ACC112 (cell line): ENCODE results near the gene CCNL2.
A peak's percentile ranks its signal among the peaks of the same experiment; 100 is the strongest.
"Not testable (repeated sequence)": the region's sequence is repeated elsewhere in the genome, so short reads cannot be mapped to it uniquely, and the experiment has no call there.

Experiments
- H2AFZ ChIP-seq: fragments of 200-600 bp; sonication (generic); one replicate; pipeline ENCODE4 v1.6.0; 2017; ENCODE audit warnings: antibody characterized with exemption, low read length; ENCODE audit not compliant: unreplicated experiment
- H3K27ac ChIP-seq: fragments of 200-600 bp; sonication (generic); 2 replicates; pipeline ENCODE4 v1.5.1; 2014; ENCODE audit warnings: low read depth, mild to moderate bottlenecking, antibody characterized with exemption, low read length, moderate library complexity
- H3K27me3 ChIP-seq: fragments of 200-600 bp; sonication (generic); 2 replicates; pipeline ENCODE4 v1.6.1; 2014; ENCODE audit warnings: mild to moderate bottlenecking, antibody characterized with exemption, low read length, moderate library complexity, mixed read lengths; ENCODE audit not compliant: insufficient read depth
- H3K36me3 ChIP-seq: fragments of 200-600 bp; sonication (generic); 2 replicates; pipeline ENCODE4 v1.6.1; 2016; ENCODE audit warnings: mild to moderate bottlenecking, antibody characterized with exemption, low read length, moderate library complexity, mixed read lengths; ENCODE audit not compliant: insufficient read depth
- H3K4me1 ChIP-seq: fragments of 200-600 bp; sonication (generic); one replicate; pipeline ENCODE4 v1.6.1; 2016; ENCODE audit warnings: low read length, mixed read lengths; ENCODE audit not compliant: insufficient read depth, unreplicated experiment, control insufficient read depth
- H3K4me3 ChIP-seq: fragments of 200-600 bp; sonication (generic); 2 replicates; pipeline ENCODE4 v1.5.1; 2014; ENCODE audit warnings: mild to moderate bottlenecking, low read depth, low read length
- H3K79me2 ChIP-seq: fragments of 200-600 bp; sonication (generic); one replicate; pipeline ENCODE4 v1.6.0; 2016; ENCODE audit warnings: low read length; ENCODE audit not compliant: control insufficient read depth, unreplicated experiment, insufficient read depth

Gene CCNL2

DNA sequence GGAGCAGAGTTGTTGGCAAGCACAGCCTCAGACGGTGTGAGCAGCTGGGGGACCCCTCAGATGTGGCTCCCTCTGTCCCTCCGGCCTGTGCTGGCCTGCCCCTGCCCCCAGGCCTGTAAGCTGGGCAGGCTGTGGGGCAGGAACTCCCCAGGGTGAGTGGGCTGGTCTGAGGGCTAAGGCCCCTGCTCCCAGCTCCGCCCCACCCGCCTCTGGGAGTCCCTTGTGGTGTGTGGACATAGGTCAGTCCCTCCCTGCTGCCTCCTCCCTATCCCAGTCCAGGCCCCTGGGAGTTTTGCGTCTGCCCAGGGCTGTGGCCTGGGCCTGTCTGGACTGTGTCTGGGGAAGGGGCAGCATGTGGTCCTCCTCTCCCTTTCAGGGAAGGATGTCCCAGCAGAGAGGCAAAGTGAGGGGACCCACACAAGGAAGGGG is 32.7 kb upstream of the CCNL2 start:
- Histone ChIP-seq H2AFZ (no peak overlapping the region), H3K27me3 (peaks cover 13% of the 10 kb centered on the region; the same call in 1 of the 2 replicates), H3K4me1 (peaks cover 19% of the 10 kb centered on the region), H3K36me3 (no peaks in the 10 kb centered on the region), H3K27ac (no peak overlapping the region), H3K79me2 (no peaks in the 10 kb centered on the region), H3K4me3 (no peak overlapping the region)

DNA sequence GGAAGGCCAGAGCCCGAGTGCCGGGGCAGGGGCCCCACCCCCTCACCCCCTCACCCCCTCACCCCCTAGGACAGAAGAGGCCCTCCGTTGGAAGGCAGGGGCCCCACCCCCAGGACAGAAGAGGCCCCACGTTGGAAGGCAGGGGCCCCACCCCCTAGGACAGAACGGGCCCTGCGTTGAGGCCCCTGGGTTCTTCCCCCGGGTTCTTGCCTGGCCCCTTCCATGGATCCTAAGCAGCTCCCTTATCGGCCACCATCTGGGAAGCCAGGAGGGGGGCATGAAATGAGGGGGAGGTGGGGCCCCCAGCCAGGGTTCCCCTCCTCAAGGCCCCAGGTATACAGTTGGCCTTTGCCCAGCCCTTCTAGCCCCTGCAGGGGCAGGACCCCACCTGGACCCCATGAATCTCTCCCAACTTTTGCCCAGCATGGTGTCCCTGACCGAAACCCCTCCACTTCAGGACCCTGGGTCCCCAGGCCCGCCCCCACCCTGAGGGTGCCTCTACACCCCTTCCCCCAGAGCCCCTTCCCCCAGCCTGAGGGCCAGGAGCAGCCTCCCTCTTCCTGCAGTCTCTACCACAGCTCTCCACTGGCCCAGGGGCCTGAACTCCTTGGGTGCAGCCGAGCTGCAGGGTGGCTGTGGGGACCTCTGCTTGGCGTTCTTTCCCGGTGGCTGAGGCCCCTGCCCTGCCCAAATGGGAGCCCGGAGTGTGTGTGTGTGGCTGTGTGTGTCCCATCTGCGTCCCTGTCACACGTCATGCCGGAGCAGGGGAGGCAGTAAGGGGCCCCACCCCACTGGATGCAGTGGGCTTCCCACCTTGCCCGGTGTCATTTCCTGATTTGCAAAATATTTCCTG is 32.1 kb upstream of the CCNL2 start:
- H3K27ac ChIP-seq: no peak overlapping the region
- peaks cover 8% of the 10 kb centered on the region; the same call in 1 of the 2 replicates for H3K27me3 ChIP-seq
- no peak overlapping the region for H3K4me3 ChIP-seq
- H3K36me3 ChIP-seq: no peaks in the 10 kb centered on the region
- peaks cover 19% of the 10 kb centered on the region for H3K4me1 ChIP-seq
- H2AFZ ChIP-seq: no peak overlapping the region
- no peaks in the 10 kb centered on the region for H3K79me2 ChIP-seq

- peak overlapping the region; percentile 23 for H2AFZ ChIP-seq
- peaks cover 19% of the 10 kb centered on the region for H3K4me1 ChIP-seq
- no peak overlapping the region for H3K27ac ChIP-seq
- H3K36me3 ChIP-seq: no peaks in the 10 kb centered on the region
- H3K27me3 ChIP-seq: peaks cover 4% of the 10 kb centered on the region; the same call in 1 of the 2 replicates
- no peaks in the 10 kb centered on the region for H3K79me2 ChIP-seq
- H3K4me3 ChIP-seq: no peak overlapping the region
These were observed 31.2 kb upstream of the CCNL2 start for GRCh38 chr1:1430114-1430982.

DNA sequence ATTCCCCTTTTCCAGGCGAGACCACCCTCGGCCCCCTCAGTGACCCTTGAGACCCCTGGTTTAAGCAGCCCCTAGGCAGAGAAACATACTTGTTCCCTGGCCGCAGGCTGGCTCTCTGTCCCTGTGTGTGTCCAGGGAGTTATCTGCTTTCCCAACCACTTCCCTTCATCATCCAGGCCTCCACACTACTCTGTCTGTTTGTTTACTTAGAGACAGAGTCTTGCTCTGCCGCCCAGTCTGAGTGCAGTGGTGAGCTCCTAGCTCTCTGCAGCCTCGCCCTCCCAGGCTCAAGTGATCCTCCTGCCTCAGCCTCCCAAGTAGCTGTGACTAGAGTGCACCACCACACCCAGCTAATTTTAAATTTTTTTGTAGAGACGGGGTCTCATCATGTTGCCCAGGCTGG is 30.5 kb upstream of the CCNL2 start:
- Histone ChIP-seq H2AFZ (no peak overlapping the region), H3K4me3 (no peak overlapping the region), H3K4me1 (peaks cover 19% of the 10 kb centered on the region), H3K79me2 (no peaks in the 10 kb centered on the region), H3K27me3 (no peaks in the 10 kb centered on the region), H3K27ac (no peak overlapping the region), H3K36me3 (no peaks in the 10 kb centered on the region)

DNA sequence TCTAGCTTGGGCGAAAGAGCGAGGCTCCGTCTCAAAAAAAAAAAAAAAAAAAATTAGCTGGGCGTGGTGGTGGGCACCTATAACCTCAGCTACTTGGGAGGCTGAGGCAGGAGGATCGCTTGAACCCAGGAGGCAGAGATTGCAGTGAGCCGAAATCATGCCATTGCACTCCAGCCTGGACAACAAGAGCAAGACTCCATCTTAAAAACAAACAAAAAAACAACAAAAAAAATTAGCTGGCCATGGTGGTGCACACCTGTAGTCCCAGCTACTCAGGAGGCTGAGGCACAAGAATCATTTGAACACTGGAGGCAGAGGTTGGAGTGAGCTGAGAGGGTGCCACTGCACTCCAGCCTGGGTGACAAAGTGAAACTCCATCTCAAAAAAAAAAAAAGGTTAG is 29.8 kb upstream of the CCNL2 start:
- not testable (repeated sequence) for H3K36me3 ChIP-seq, H2AFZ ChIP-seq
- peaks cover 19% of the 10 kb centered on the region for H3K4me1 ChIP-seq

DNA sequence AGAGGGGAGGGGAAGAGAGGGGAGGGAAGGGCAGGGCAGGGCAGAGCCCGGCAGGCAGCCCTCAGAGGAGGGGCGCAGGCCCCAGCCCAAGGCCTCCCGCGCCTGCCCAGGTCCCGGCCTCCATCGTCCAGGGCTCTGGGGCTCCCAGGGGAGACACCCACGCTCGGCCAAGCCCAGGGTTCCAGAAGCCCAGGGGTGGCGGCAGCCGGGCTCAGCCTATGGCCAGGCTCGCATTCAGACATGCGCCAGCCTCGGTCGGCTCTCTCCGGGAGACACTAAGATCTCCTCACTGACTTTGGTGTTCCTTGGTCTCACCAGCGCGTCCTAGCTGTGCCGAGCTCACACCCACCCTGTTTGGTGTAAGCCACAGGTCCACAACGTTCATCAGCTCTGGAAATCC is 29.0 kb upstream of the CCNL2 start:
- H3K27ac ChIP-seq: no peak overlapping the region
- no peaks in the 10 kb centered on the region for H3K79me2 ChIP-seq
- H3K4me3 ChIP-seq: no peak overlapping the region
- H3K36me3 ChIP-seq: no peaks in the 10 kb centered on the region
- H3K4me1 ChIP-seq: peaks cover 16% of the 10 kb centered on the region
- H3K27me3 ChIP-seq: no peaks in the 10 kb centered on the region
- H2AFZ ChIP-seq: no peak overlapping the region

More for the DNA sequence above, 29.8 kb upstream of the CCNL2 start:
- H3K79me2 ChIP-seq, H3K27ac ChIP-seq, H3K27me3 ChIP-seq, H3K4me3 ChIP-seq: not testable (repeated sequence)

DNA sequence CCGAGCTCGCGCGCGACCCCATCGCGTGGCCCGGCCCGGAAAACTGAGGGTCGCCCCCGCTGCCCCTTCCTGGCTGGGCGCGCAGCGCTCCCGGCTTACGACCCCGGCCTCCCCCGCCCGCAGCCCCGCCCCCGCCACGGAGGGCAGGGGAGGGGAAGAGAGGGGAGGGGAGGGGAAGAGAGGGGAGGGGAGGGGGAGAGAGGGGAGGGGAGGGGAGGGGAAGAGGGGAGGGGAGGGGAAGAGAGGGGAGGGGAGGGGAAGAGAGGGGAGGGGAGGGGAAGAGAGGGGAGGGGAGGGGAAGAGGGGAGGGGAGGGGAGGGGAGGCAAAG is 28.6 kb upstream of the CCNL2 start:
- Histone ChIP-seq H2AFZ (no peak overlapping the region), H3K27me3 (no peaks in the 10 kb centered on the region), H3K36me3 (no peaks in the 10 kb centered on the region), H3K4me1 (peaks cover 19% of the 10 kb centered on the region), H3K27ac (no peak overlapping the region), H3K4me3 (peak overlapping the region; percentile 66), H3K79me2 (no peaks in the 10 kb centered on the region)

- H3K36me3 ChIP-seq: no peaks in the 10 kb centered on the region
- H3K4me1 ChIP-seq: peaks cover 24% of the 10 kb centered on the region
- peak overlapping the region; percentile 66 for H3K4me3 ChIP-seq
- no peaks in the 10 kb centered on the region for H3K27me3 ChIP-seq
- no peak overlapping the region for H2AFZ ChIP-seq
- no peaks in the 10 kb centered on the region for H3K79me2 ChIP-seq
- H3K27ac ChIP-seq: no peak overlapping the region
These were observed 28.1 kb upstream of the CCNL2 start for GRCh38 chr1:1427106-1427819.

GRCh38 chr1:1426496-1427105 is 27.5 kb upstream of the CCNL2 start:
- Histone ChIP-seq H3K27me3 (no peaks in the 10 kb centered on the region), H3K4me3 (no peak overlapping the region), H3K4me1 (peaks cover 22% of the 10 kb centered on the region), H3K36me3 (no peaks in the 10 kb centered on the region), H3K79me2 (no peaks in the 10 kb centered on the region), H2AFZ (no peak overlapping the region), H3K27ac (no peak overlapping the region)
